ENCODE data around the gene NT5C1A. TPM values are rescaled to one million over a fixed set of nuclear protein-coding genes. Genes with fewer than 3 reads are reported as not detected.

The NT5C1A gene
- 0.43 TPM in 1 of 2 replicates, not detected in the other for total RNA-seq (ENCODE audit: low replicate concordance)
- long read RNA-seq: 0 reads

DNA sequence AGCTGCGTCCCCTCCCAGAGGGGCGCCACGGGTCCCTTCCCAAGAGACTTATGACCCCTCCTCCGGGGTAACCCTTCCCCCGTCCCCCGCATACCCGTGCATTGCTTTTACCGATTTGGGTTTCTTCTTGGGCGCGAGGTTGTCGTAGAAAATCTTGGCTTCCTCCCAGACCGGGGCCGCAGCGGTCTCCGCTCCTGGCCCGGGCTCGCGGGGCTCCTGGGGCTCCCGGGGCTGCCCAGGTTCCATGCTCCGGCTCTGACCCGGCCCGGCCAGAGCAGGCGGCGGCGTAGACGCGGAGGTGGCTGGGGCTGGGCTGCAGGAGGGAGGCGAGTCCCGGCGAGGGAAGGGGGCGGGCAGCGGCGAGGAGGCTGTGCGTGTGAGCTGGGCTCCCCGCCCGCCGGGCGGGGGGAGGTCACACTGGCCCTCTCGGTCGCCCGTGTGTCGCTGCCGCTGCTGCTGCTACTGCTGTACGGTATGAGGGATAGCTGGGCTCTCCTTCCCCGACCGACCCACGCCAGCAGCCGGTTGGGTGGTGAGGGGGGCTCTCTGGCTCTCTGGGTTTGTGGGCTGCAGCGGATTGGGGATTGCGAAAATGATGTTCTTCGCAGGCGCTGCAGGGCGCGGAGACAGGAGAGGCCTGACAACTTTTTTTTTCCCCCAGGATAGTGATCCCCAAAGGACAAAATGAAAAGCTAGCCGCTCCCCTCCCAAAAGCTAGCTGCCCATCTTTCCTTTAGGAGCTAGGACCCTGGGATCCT, at the start of gene NT5C1A:
NT5C1A (minus strand) TSS at position 315 of the 758 bp plus-strand sequence; CDS start at position 246, 69 bp downstream.
- H3K27me3 Mint-ChIP-seq: peaks cover 78% of the 10 kb centered on the region
- H3K36me3 Mint-ChIP-seq: no peaks in the 10 kb centered on the region
- peak within 1 kb of the TSS; percentile 83 for H3K4me3 Mint-ChIP-seq
- no peaks in the 10 kb centered on the region for H3K9me3 Mint-ChIP-seq
- TF ChIP-seq, protein P1, sequence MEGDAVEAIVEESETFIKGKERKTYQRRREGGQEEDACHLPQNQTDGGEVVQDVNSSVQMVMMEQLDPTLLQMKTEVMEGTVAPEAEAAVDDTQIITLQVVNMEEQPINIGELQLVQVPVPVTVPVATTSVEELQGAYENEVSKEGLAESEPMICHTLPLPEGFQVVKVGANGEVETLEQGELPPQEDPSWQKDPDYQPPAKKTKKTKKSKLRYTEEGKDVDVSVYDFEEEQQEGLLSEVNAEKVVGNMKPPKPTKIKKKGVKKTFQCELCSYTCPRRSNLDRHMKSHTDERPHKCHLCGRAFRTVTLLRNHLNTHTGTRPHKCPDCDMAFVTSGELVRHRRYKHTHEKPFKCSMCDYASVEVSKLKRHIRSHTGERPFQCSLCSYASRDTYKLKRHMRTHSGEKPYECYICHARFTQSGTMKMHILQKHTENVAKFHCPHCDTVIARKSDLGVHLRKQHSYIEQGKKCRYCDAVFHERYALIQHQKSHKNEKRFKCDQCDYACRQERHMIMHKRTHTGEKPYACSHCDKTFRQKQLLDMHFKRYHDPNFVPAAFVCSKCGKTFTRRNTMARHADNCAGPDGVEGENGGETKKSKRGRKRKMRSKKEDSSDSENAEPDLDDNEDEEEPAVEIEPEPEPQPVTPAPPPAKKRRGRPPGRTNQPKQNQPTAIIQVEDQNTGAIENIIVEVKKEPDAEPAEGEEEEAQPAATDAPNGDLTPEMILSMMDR (conservative IDR thresholded peaks at IDR 0.05): no peak
- no peak for DNase-seq (ENCODE audit: extremely low spot score, unreplicated experiment)
- no peaks in the 10 kb centered on the region for H3K4me1 Mint-ChIP-seq (ENCODE audit: unreplicated experiment)
- H3K27ac Mint-ChIP-seq: no peak within 1 kb of the TSS

DNA sequence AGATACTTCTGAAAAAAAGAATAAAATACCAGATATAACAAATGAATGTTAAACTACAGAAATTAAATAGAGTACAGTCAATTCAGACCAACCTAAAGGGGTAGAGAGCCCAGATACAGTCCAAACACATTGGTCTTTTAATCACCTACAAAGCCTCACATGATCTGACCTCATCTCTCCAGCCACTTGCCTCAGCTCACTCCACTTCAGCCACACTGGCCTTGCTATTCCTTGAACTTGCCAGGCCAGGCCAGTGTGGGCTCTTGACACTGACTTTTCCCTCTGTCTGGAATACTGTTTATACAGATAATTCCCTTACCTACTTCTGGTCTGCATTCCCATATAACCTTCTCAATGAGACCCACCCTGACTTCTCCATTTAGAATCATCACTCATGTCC, 49.8 kb upstream of the NT5C1A start:
- Mint-ChIP-seq H3K4me1 (ENCODE audit: unreplicated experiment) (peaks cover 4% of the 10 kb centered on the region), H3K36me3 (no peaks in the 10 kb centered on the region), H3K4me3 (no peak overlapping the region), H3K27ac (no peak overlapping the region), H3K27me3 (peaks cover 82% of the 10 kb centered on the region), H3K9me3 (no peaks in the 10 kb centered on the region)
- DNase-seq (ENCODE audit: extremely low spot score, unreplicated experiment): no peak
- TF ChIP-seq, protein P1 (conservative IDR thresholded peaks at IDR 0.05): no peak

DNA sequence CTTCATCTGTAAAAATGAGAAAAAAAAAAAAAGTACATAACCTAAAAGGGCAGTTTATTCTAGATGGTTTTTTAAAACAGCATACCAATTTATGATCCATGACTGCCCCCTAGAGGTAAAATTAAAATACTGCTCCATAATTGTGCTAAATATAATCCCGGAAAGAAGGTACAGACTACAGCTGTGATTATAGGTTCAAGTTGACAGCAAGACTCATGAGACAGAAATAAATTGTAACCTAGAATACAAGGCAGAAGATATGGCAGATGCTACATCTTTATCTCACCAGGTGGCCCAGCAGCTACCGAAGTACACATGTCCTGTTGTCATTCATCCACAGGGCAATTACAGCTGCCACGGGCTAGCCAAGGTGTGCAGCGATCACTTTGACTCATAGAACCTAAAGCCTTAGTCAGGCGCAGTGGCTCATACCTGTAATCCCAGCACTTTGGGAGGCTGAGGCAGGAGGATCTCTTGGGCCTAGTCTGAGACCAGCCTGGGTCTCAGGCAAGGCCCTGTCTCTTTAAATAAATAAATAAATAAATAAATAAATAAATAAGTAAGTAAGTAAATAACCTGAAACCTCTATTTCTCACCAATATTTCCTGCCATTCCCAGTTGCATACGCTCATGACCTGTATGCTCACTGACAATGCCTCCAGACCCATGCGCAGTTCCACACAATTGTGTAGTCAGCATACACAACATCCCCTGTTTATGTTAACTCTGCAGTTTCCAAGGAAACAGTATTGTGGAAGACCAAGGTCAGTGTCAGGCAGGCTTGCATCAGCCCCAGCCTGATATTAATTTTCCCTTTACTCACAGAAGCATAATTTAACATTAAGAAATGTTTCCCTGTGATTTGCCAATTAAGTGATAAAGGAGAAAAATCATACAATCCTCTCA, 48.4 kb upstream of the NT5C1A start:
- peaks cover 78% of the 10 kb centered on the region for H3K27me3 Mint-ChIP-seq
- no peak overlapping the region for H3K4me3 Mint-ChIP-seq
- no peaks in the 10 kb centered on the region for H3K9me3 Mint-ChIP-seq
- TF ChIP-seq, protein P1 (conservative IDR thresholded peaks at IDR 0.05): peak; percentile 90
- no peak for DNase-seq (ENCODE audit: extremely low spot score, unreplicated experiment)
- H3K4me1 Mint-ChIP-seq (ENCODE audit: unreplicated experiment): peaks cover 4% of the 10 kb centered on the region
- no peak overlapping the region for H3K27ac Mint-ChIP-seq
- H3K36me3 Mint-ChIP-seq: no peaks in the 10 kb centered on the region

DNA sequence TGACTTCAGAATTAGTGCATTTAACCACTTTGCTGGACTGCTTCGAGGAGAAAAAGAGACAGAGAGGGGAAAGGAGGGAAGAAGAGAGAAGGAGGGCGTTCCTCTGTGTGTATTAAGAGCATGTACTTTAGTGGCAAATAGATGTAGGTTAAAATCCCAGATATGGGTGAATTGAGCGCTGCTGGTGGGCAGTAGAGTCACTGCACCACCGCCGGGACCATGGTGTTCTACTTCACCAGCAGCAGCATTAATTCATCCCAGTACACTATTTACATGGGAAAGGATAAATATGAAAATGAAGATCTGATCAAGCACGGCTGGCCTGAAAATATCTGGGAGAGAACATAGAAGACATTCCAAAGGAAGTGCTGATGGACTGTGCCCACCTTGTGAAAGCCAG, 45.9 kb upstream of the NT5C1A start:
- DNase-seq (ENCODE audit: extremely low spot score, unreplicated experiment): no peak

DNA sequence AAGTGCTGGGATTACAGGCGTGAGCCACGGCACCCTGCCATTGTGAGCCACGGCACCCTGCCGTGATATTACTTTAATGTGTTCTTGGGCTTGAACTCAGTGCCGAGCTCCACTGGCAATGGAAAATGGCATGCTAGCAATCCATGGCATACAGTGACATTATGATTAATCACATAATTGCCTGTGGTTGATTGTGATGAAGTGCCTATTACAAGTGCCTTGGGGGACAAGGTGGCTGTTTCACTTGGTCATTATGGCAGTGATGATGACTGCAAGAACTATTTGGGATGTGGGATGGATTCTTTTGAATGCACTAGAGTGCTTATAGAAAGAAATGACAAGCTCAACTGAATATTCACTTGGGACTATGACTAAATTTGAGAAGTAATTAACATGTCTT, 41.6 kb upstream of the NT5C1A start:
- Mint-ChIP-seq H3K27ac (no peak overlapping the region), H3K4me3 (no peak overlapping the region), H3K4me1 (ENCODE audit: unreplicated experiment) (peaks cover 5% of the 10 kb centered on the region), H3K27me3 (peaks cover 66% of the 10 kb centered on the region), H3K9me3 (no peaks in the 10 kb centered on the region), H3K36me3 (no peaks in the 10 kb centered on the region)
- TF ChIP-seq, protein P1 (conservative IDR thresholded peaks at IDR 0.05): no peak
- DNase-seq (ENCODE audit: extremely low spot score, unreplicated experiment): no peak

More for the DNA sequence above, 45.9 kb upstream of the NT5C1A start:
- Mint-ChIP-seq H3K4me1 (ENCODE audit: unreplicated experiment) (peaks cover 9% of the 10 kb centered on the region), H3K36me3 (no peaks in the 10 kb centered on the region), H3K4me3 (no peak overlapping the region), H3K27ac (no peak overlapping the region), H3K9me3 (no peaks in the 10 kb centered on the region), H3K27me3 (peaks cover 79% of the 10 kb centered on the region)
- TF ChIP-seq, protein P1 (conservative IDR thresholded peaks at IDR 0.05): no peak
